GM12891 (cell line): ENCODE results near the gene HSPA1B.

Source experiments
- PAX5 ChIP-seq: IDR thresholded peaks from 2 replicates; pipeline ENCODE4 v1.6.1; 2011; ENCODE audit warnings: low read length, moderate library complexity, mild to moderate bottlenecking; ENCODE audit not compliant: insufficient read depth, severe bottlenecking
- POLR2A ChIP-seq: IDR thresholded peaks from 2 replicates; pipeline ENCODE4 v1.6.1; 2011; ENCODE audit warnings: low read depth, low read length, control low read depth
- POLR2AphosphoS5 ChIP-seq: IDR thresholded peaks from 2 replicates; pipeline ENCODE4 v1.6.1; 2011; ENCODE audit warnings: low read depth, low read length, control low read depth
- POU2F2 ChIP-seq: IDR thresholded peaks from 2 replicates; pipeline ENCODE4 v1.6.1; 2011; ENCODE audit warnings: low read depth, mild to moderate bottlenecking, control low read depth, low read length, moderate library complexity
- SPI1 ChIP-seq: IDR thresholded peaks from 2 replicates; pipeline ENCODE4 v1.6.1; 2011; ENCODE audit warnings: low read depth, low read length, control low read depth
- TAF1 ChIP-seq: IDR thresholded peaks from 2 replicates; pipeline ENCODE4 v1.6.1; 2011; ENCODE audit warnings: low read depth, low read length, control low read depth

DNA sequence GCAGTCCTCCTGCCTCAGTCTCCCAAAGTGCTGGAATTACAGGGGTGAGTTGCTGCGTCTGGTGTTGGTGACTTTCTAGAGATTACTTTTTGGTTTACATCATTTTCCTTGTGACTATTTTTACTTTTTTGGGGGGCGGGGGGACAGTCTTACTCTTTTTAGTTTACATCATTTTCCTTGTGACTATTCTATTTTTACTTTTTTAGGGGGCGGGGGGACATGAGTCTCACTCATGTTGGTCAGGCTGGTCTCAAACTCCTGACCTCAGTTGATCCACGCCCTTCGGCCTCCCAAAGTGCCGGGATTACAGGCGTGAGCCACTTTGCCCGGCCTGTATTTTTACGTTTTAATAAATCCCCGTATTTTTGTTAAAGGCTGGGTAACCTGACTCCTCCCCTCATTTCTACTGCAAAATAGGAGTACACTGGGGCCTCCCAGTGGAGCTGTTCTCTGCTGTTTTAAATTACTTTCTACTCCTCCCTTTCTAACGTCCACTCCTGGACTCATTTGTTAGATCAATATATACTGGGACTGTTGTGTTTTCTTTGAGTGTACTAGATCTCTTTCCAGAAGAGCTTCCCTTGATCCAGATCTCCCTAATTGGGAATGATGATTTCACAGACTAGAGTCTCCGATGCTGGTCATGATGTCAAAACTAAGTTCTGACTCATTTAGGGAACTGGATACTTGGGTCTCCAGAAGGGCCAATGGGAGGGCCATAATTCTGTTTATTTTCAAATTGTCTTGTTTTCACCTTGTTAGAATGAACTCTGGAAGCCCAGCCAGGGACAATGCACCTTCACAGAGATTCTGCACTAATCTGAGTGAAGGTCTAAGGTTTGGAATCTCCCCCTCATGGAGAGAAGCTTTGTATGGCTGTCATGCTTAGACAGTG, 9.2 kb downstream of the HSPA1B start:
- TF ChIP-seq POLR2A (0 out of 2 replicates have a peak, but pooled peaks have one; percentile 4), POLR2AphosphoS5 (peak; percentile 16), TAF1 (no peak), SPI1 (peak; percentile 74), POU2F2 (no peak), PAX5 (no peak)
